WTC11 (cell line): ENCODE data around the gene GRPEL1. TPM values are rescaled to one million over a fixed set of nuclear protein-coding genes. Genes with fewer than 3 reads are reported as not detected.

Source experiments
- ATAC-seq: fragments of 200-7000 bp; cut with Tn5 transposase; 2 replicates; pipeline ENCODE4 v1.10.0; 2021; ENCODE audit warnings: mild to moderate bottlenecking, moderate library complexity
- CTCF ChIA-PET: fragments of 300-600 bp; sonication (Branson Sonifier 250); formaldehyde crosslinking; loops from one replicate; lab custom pipeline; 2021; ENCODE audit warnings: antibody characterized with exemption; lab: Charles Lee
- POLR2A ChIA-PET: fragments of 350-600 bp; sonication (Branson Sonifier 250); formaldehyde crosslinking; loops from one replicate; lab custom pipeline; 2021; ENCODE audit warnings: antibody characterized with exemption; lab: Charles Lee
- DNase-seq: peaks from one replicate; pipeline ENCODE4 v3.0.0; 2021; ENCODE audit warnings: low spot score
- H3K27ac Mint-ChIP-seq: 2 replicates; pipeline ENCODE4 v1.8.0; 2021; ENCODE audit warnings: mixed read lengths
- H3K27me3 Mint-ChIP-seq: 2 replicates; pipeline ENCODE4 v1.8.0; 2021; ENCODE audit warnings: low read depth, mild to moderate bottlenecking, moderate library complexity, mixed read lengths
- H3K36me3 Mint-ChIP-seq: 2 replicates; pipeline ENCODE4 v1.8.0; 2021; ENCODE audit warnings: mixed read lengths
- H3K4me1 Mint-ChIP-seq: 2 replicates; pipeline ENCODE4 v1.8.0; 2022; ENCODE audit warnings: mixed read lengths
- H3K4me3 Mint-ChIP-seq: 2 replicates; pipeline ENCODE4 v1.8.0; 2021; ENCODE audit warnings: mild to moderate bottlenecking, moderate library complexity, mixed read lengths
- H3K9me3 Mint-ChIP-seq: 2 replicates; pipeline ENCODE4 v1.8.0; 2021; ENCODE audit warnings: mixed read lengths
- ATF1 ChIP-seq: sonication (generic); formaldehyde crosslinking; IDR thresholded peaks from 2 replicates; pipeline ENCODE4 v1.8.1; 2023; ENCODE audit warnings: mild to moderate bottlenecking, moderate library complexity, missing genetic modification reagents
- ATF3 ChIP-seq: sonication (generic); formaldehyde crosslinking; conservative IDR thresholded peaks from 2 replicates; pipeline ENCODE4 v1.8.1; 2022; ENCODE audit warnings: mild to moderate bottlenecking, missing genetic modification reagents
- E2F1 ChIP-seq: sonication (generic); formaldehyde crosslinking; IDR thresholded peaks from 2 replicates; pipeline ENCODE4 v1.8.0; 2022; ENCODE audit warnings: mild to moderate bottlenecking, missing genetic modification reagents
- EMX1 ChIP-seq: fragments of 250-450 bp; sonication (Bioruptor Pico); IDR thresholded peaks from 2 replicates; pipeline ENCODE4 v1.8.0; 2021; ENCODE audit warnings: mild to moderate bottlenecking
- ESRRA ChIP-seq: sonication (generic); formaldehyde crosslinking; IDR thresholded peaks from 2 replicates; pipeline ENCODE4 v1.8.1; 2022; ENCODE audit warnings: mild to moderate bottlenecking, missing genetic modification reagents, borderline replicate concordance
- FOXJ3 ChIP-seq: sonication (generic); formaldehyde crosslinking; IDR thresholded peaks from 2 replicates; pipeline ENCODE4 v1.9.0; 2021; ENCODE audit warnings: missing genetic modification reagents, mild to moderate bottlenecking, borderline replicate concordance
- GTF2I ChIP-seq: fragments of 250-450 bp; sonication (Bioruptor Pico); conservative IDR thresholded peaks from 2 replicates; pipeline ENCODE4 v1.4.0; 2021; ENCODE audit warnings: mild to moderate bottlenecking
- KAT7 ChIP-seq: sonication (generic); formaldehyde crosslinking; IDR thresholded peaks from 2 replicates; pipeline ENCODE4 v1.8.1; 2023; ENCODE audit warnings: missing genetic modification reagents, mild to moderate bottlenecking, borderline replicate concordance
- MLX ChIP-seq: sonication (generic); formaldehyde crosslinking; IDR thresholded peaks from 2 replicates; pipeline ENCODE4 v1.8.1; 2023; ENCODE audit warnings: mild to moderate bottlenecking, missing genetic modification reagents, moderate library complexity
- NR1H2 ChIP-seq: sonication (generic); formaldehyde crosslinking; IDR thresholded peaks from 2 replicates; pipeline ENCODE4 v1.9.0; 2021; ENCODE audit warnings: mild to moderate bottlenecking, moderate library complexity, missing genetic modification reagents
- NR2C2 ChIP-seq: sonication (generic); formaldehyde crosslinking; IDR thresholded peaks from 2 replicates; pipeline ENCODE4 v1.8.0; 2022; ENCODE audit warnings: mild to moderate bottlenecking, missing genetic modification reagents
- OVOL2 ChIP-seq: fragments of 250-450 bp; sonication (Bioruptor Pico); IDR thresholded peaks from 2 replicates; pipeline ENCODE4 v1.9.0; 2021; ENCODE audit warnings: mild to moderate bottlenecking, borderline replicate concordance
- PREB ChIP-seq: sonication (generic); formaldehyde crosslinking; IDR thresholded peaks from 2 replicates; pipeline ENCODE4 v1.8.1; 2022; ENCODE audit warnings: mild to moderate bottlenecking, missing genetic modification reagents, moderate library complexity, borderline replicate concordance
- SP1 ChIP-seq: sonication (generic); formaldehyde crosslinking; conservative IDR thresholded peaks from 2 replicates; pipeline ENCODE4 v1.8.1; 2022; ENCODE audit warnings: missing genetic modification reagents
- TCF7 ChIP-seq: sonication (generic); formaldehyde crosslinking; IDR thresholded peaks from 2 replicates; pipeline ENCODE4 v1.8.0; 2022; ENCODE audit warnings: mild to moderate bottlenecking, low read depth, missing genetic modification reagents, moderate library complexity
- USF1 ChIP-seq: sonication (generic); formaldehyde crosslinking; IDR thresholded peaks from 2 replicates; pipeline ENCODE4 v1.8.0; 2022; ENCODE audit warnings: mild to moderate bottlenecking, missing genetic modification reagents
- ZBTB43 ChIP-seq: sonication (generic); formaldehyde crosslinking; IDR thresholded peaks from 2 replicates; pipeline ENCODE4 v1.8.1; 2023; ENCODE audit warnings: mild to moderate bottlenecking, missing genetic modification reagents
- ZMAT4 ChIP-seq: fragments of 250-450 bp; sonication (Bioruptor Pico); IDR thresholded peaks from 2 replicates; pipeline ENCODE4 v1.9.0; 2021; ENCODE audit warnings: mild to moderate bottlenecking
- ZNF121 ChIP-seq: sonication (generic); formaldehyde crosslinking; IDR thresholded peaks from 2 replicates; pipeline ENCODE4 v1.8.0; 2023; ENCODE audit warnings: missing genetic modification reagents
- ZNF263 ChIP-seq: sonication (generic); formaldehyde crosslinking; IDR thresholded peaks from 2 replicates; pipeline ENCODE4 v1.8.1; 2022; ENCODE audit warnings: low read depth, mild to moderate bottlenecking, moderate library complexity, missing genetic modification reagents
- ZNF281 ChIP-seq: sonication (generic); formaldehyde crosslinking; IDR thresholded peaks from 2 replicates; pipeline ENCODE4 v1.8.0; 2023; ENCODE audit warnings: mild to moderate bottlenecking, missing genetic modification reagents
- ZNF396 ChIP-seq: fragments of 250-450 bp; sonication (Bioruptor Pico); IDR thresholded peaks from 2 replicates; pipeline ENCODE4 v1.8.0; 2021; ENCODE audit warnings: mild to moderate bottlenecking, moderate library complexity, borderline replicate concordance
- ZNF423 ChIP-seq: fragments of 250-450 bp; sonication (Bioruptor Pico); IDR thresholded peaks from 2 replicates; pipeline ENCODE4 v2.1.2; 2022; ENCODE audit warnings: mild to moderate bottlenecking, moderate library complexity
- ZNF671 ChIP-seq: fragments of 250-450 bp; sonication (Bioruptor Pico); IDR thresholded peaks from 2 replicates; pipeline ENCODE4 v1.8.0; 2021; ENCODE audit warnings: mild to moderate bottlenecking
- total RNA-seq: library from RNA; stranded (reverse); gene quantifications from 3 replicates; pipeline ENCODE4 v1.2.3, GENCODE V29; 2021

GRPEL1 gene
- total RNA-seq, 1 experiment from 2014 or later = 50.0 TPM

GRCh38 chr4:7060346-7061150 is 7.3 kb downstream of the GRPEL1 start:
- peaks cover 3% of the 10 kb centered on the region for H3K4me1 Mint-ChIP-seq
- ChIA-PET CTCF (interaction anchor here (0.8 to 1.2 kb wide), 2 partner anchors 10 to 18 kb away, joined by 3 to 5 read pairs; a partner anchor contains a TSS), POLR2A (no interaction called here)
- H3K36me3 Mint-ChIP-seq = peaks cover 70% of the 10 kb centered on the region
- DNase-seq (no peak), ATAC-seq (no peak)
- H3K4me3 Mint-ChIP-seq = no peak overlapping the region
- no peaks in the 10 kb centered on the region for H3K9me3 Mint-ChIP-seq
- no peak overlapping the region for H3K27ac Mint-ChIP-seq
- H3K27me3 Mint-ChIP-seq = no peaks in the 10 kb centered on the region
- TF ChIP-seq ZNF281 (CRISPR knock-in tag) (no peak), ZBTB43 (CRISPR knock-in tag) (no peak), ZNF121 (CRISPR knock-in tag) (no peak), NR2C2 (CRISPR knock-in tag) (no peak), KAT7 (CRISPR knock-in tag) (no peak), FOXJ3 (CRISPR knock-in tag) (no peak), ZNF263 (no peak), MLX (CRISPR knock-in tag) (no peak), ZNF396 (CRISPR knock-in tag) (no peak), GTF2I (CRISPR knock-in tag) (no peak), NR1H2 (no peak), TCF7 (CRISPR knock-in tag) (no peak), OVOL2 (CRISPR knock-in tag) (no peak), ATF1 (CRISPR knock-in tag) (no peak), E2F1 (CRISPR knock-in tag) (no peak), EMX1 (CRISPR knock-in tag) (no peak)
- TF ChIP-seq, all 79 proteins: peak for 0

GRCh38 chr4:7059662-7060061 is 8.2 kb downstream of the GRPEL1 start:
- Mint-ChIP-seq H3K36me3 (peaks cover 63% of the 10 kb centered on the region), H3K4me1 (no peaks in the 10 kb centered on the region), H3K27me3 (no peaks in the 10 kb centered on the region), H3K9me3 (no peaks in the 10 kb centered on the region), H3K27ac (no peak overlapping the region), H3K4me3 (no peak overlapping the region)
- ChIA-PET POLR2A (no interaction called here), CTCF (interaction anchor here (1.1 kb wide), 1 partner anchor 11 kb away, joined by 5 read pairs; no protein-coding TSS in a partner anchor)
- ATAC-seq = no peak
- no peak for DNase-seq
- no peak for TF ChIP-seq USF1 (CRISPR knock-in tag)
- no peak for TF ChIP-seq ZNF423 (CRISPR knock-in tag)
- no peak for TF ChIP-seq MLX (CRISPR knock-in tag)
- no peak for TF ChIP-seq NR1H2
- no peak for TF ChIP-seq ZNF263
- TF ChIP-seq ZNF121 (CRISPR knock-in tag) = no peak
- TF ChIP-seq ZMAT4 (CRISPR knock-in tag) = no peak
- no peak for TF ChIP-seq ATF3
- no peak for TF ChIP-seq PREB (CRISPR knock-in tag)
- no peak for TF ChIP-seq ESRRA (CRISPR knock-in tag)
- TF ChIP-seq SP1 (CRISPR knock-in tag) = no peak
- TF ChIP-seq ZNF671 = no peak
